GM13976 (cell line): ENCODE data around the gene OGG1.

Experiments
- DNase-seq: peaks from one replicate; pipeline ENCODE4 v3.0.0; 2012; ENCODE audit warnings: low spot score
- CTCF ChIP-seq: IDR thresholded peaks from 2 replicates; pipeline ENCODE4 v1.5.1; 2012; ENCODE audit warnings: borderline replicate concordance, mild to moderate bottlenecking; ENCODE audit not compliant: insufficient read depth; ENCODE audit errors: extremely low read depth, missing control alignments, control extremely low read depth
- in situ Hi-C: fragments of 300-500 bp; cut with MboI; formaldehyde crosslinking; loops from one replicate; pipeline ENCODE4 v1.12.0; 2022; ENCODE audit warnings: low sequenced_read_pairs, mixed read lengths, inconsistent platforms; ENCODE audit not compliant: unreplicated experiment

Gene OGG1

GRCh38 chr3:9777694-9778021 is 27.9 kb downstream of the OGG1 start:
- TF ChIP-seq CTCF = no peak
- DNase-seq = no peak
- in situ Hi-C loops = no loop called here

- TF ChIP-seq CTCF = no peak
- in situ Hi-C loops = no loop called here
Observed at GRCh38 chr3:9778143-9779074, 28.7 kb downstream of the OGG1 start.

GRCh38 chr3:9779075-9779593 is 29.4 kb downstream of the OGG1 start:
- in situ Hi-C loops = no loop called here
- no peak for DNase-seq
- TF ChIP-seq CTCF = no peak

More at GRCh38 chr3:9778143-9779074, 28.7 kb downstream of the OGG1 start:
- peak; percentile 61 for DNase-seq

- DNase-seq = peak; percentile 72
- in situ Hi-C loops = no loop called here
- TF ChIP-seq CTCF = no peak
Observed at GRCh38 chr3:9779721-9780457, 30.1 kb downstream of the OGG1 start.

GRCh38 chr3:9780458-9780812 is 30.7 kb downstream of the OGG1 start:
- TF ChIP-seq CTCF = no peak
- no peak for DNase-seq
- in situ Hi-C loops = no loop called here

- DNase-seq = no peak
- in situ Hi-C loops = no loop called here
- TF ChIP-seq CTCF = no peak
Observed at GRCh38 chr3:9780910-9781309, 31.2 kb downstream of the OGG1 start.
